ENCODE data around the gene TAX1BP1.

DNA sequence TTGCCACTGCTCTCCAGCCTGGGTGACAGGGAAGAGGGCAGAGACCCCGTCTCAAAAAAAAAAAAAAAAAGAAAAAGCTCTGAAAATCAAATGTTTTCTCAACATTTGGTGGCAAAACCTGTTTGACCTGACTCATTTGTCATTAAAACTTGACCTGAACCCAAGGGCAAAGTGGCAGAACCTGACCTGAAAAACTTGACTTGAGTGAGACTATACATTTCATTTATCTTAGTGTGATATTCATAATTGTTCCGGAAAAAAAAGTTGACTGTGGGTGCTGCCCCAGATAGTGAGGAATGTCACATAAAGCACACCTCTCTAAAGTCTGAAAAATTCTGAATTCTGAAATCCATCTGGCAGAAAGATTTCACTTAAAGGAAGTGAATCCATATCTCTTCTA, 2.3 kb upstream of the TAX1BP1 start:
- TF ChIP-seq, protein P1, sequence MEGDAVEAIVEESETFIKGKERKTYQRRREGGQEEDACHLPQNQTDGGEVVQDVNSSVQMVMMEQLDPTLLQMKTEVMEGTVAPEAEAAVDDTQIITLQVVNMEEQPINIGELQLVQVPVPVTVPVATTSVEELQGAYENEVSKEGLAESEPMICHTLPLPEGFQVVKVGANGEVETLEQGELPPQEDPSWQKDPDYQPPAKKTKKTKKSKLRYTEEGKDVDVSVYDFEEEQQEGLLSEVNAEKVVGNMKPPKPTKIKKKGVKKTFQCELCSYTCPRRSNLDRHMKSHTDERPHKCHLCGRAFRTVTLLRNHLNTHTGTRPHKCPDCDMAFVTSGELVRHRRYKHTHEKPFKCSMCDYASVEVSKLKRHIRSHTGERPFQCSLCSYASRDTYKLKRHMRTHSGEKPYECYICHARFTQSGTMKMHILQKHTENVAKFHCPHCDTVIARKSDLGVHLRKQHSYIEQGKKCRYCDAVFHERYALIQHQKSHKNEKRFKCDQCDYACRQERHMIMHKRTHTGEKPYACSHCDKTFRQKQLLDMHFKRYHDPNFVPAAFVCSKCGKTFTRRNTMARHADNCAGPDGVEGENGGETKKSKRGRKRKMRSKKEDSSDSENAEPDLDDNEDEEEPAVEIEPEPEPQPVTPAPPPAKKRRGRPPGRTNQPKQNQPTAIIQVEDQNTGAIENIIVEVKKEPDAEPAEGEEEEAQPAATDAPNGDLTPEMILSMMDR (conservative IDR thresholded peaks at IDR 0.05): no peak
- no peak for TF ChIP-seq ZFX (IDR thresholded peaks at IDR 0.05)

Measured in C4-2B (cell line).